Measurements from ENCODE around the gene OR10T2.
"Not testable (repeated sequence)": the region's sequence is repeated elsewhere in the genome, so short reads cannot be mapped to it uniquely, and the experiment has no call there.

Gene OR10T2

GRCh38 chr1:158398818-158399514 is at the start of gene OR10T2:
Gene OR10T2, minus strand, starts transcription at chr1:158399466. Its CDS starts 0 bp downstream, at chr1:158399466.
- no peak for DNase-seq

- DNase-seq, result no peak
Measured at GRCh38 chr1:158445376-158445775, 46.1 kb upstream of the OR10T2 start.

GRCh38 chr1:158434741-158435140 is 35.5 kb upstream of the OR10T2 start:
- DNase-seq, result no peak

- not testable (repeated sequence) for DNase-seq
Measured at GRCh38 chr1:158430163-158430562, 30.9 kb upstream of the OR10T2 start.

GRCh38 chr1:158426137-158426536 is 26.9 kb upstream of the OR10T2 start, which contains the start of gene OR10K2:
Gene OR10K2, minus strand, starts transcription at chr1:158426237. Its CDS starts 5,371 bp downstream, at chr1:158420866.
- no peak for DNase-seq

GRCh38 chr1:158425027-158425426 is 25.8 kb upstream of the OR10T2 start:
- no peak for DNase-seq

GRCh38 chr1:158422212-158422611 is 22.9 kb upstream of the OR10T2 start:
- no peak for DNase-seq

- no peak for DNase-seq
Measured at GRCh38 chr1:158417586-158417985, 18.3 kb upstream of the OR10T2 start.

- no peak for DNase-seq
Measured at GRCh38 chr1:158414651-158415345, 15.5 kb upstream of the OR10T2 start.

- DNase-seq, result no peak
Measured at GRCh38 chr1:158407092-158407491, 7.8 kb upstream of the OR10T2 start.

- no peak for DNase-seq
Measured at GRCh38 chr1:158400871-158401270, 1.6 kb upstream of the OR10T2 start.

- no peak for DNase-seq
Measured at GRCh38 chr1:158396646-158397045, 2.6 kb downstream of the OR10T2 start.

- DNase-seq, result no peak
Measured at GRCh38 chr1:158393476-158393875, 5.8 kb downstream of the OR10T2 start.

- no peak for DNase-seq
Measured at GRCh38 chr1:158391099-158391498, 8.2 kb downstream of the OR10T2 start.

- DNase-seq, result no peak
Measured at GRCh38 chr1:158390331-158390730, 8.9 kb downstream of the OR10T2 start.

GRCh38 chr1:158374860-158375259 is 24.4 kb downstream of the OR10T2 start:
- DNase-seq, result no peak

GRCh38 chr1:158374101-158374500 is 25.2 kb downstream of the OR10T2 start:
- not testable (repeated sequence) for DNase-seq

- DNase-seq, result peak; percentile 65
Measured at GRCh38 chr1:158371188-158371953, 27.9 kb downstream of the OR10T2 start.

GRCh38 chr1:158366783-158367182 is 32.5 kb downstream of the OR10T2 start:
- no peak for DNase-seq

- DNase-seq, result no peak
Measured at GRCh38 chr1:158362941-158363340, 36.3 kb downstream of the OR10T2 start.

GRCh38 chr1:158362482-158362881 is 36.8 kb downstream of the OR10T2 start:
- DNase-seq, result no peak

GRCh38 chr1:158357441-158357840 is 41.8 kb downstream of the OR10T2 start:
- DNase-seq, result no peak

- no peak for DNase-seq
Measured at GRCh38 chr1:158356616-158357015, 42.6 kb downstream of the OR10T2 start.

Measured in stimulated activated CD4-positive, alpha-beta T cell treated with anti-CD3 and anti-CD28 coated beads, Interleukin-15, amount 100 ng/mL, for 24 hours (primary cell).